Superior temporal gyrus (tissue), 1 donor: ENCODE results near the gene IL4.

Experiments used
- DNase-seq: peaks from one replicate; pipeline ENCODE4 v3.0.0-alpha.2; 2016; ENCODE audit errors: extremely low spot score

The IL4 gene

GRCh38 chr5:132695956-132696355 is 22.2 kb downstream of the IL4 start:
- peak; percentile 5 for DNase-seq

GRCh38 chr5:132704875-132705274 is 31.1 kb downstream of the IL4 start:
- no peak for DNase-seq

GRCh38 chr5:132708645-132709044 is 34.9 kb downstream of the IL4 start:
- DNase-seq = no peak

GRCh38 chr5:132714456-132715307 is 40.9 kb downstream of the IL4 start:
- DNase-seq = peak; percentile 60

GRCh38 chr5:132718544-132719312 is 44.9 kb downstream of the IL4 start:
- DNase-seq = no peak

GRCh38 chr5:132725745-132726144 is 52.0 kb downstream of the IL4 start:
- DNase-seq = no peak

GRCh38 chr5:132729896-132730295 is 56.1 kb downstream of the IL4 start:
- no peak for DNase-seq
